HepG2 (cell line): ENCODE data around the gene BIRC5. TPM values are rescaled to one million over a fixed set of nuclear protein-coding genes. Genes with fewer than 3 reads are reported as not detected.

ENCODE experiments used
- CERS6 ChIP-seq: sonication (generic); formaldehyde crosslinking; IDR thresholded peaks from 2 replicates; pipeline ENCODE4 v1.5.0; 2020; ENCODE audit warnings: missing genetic modification reagents
- DDIT3 ChIP-seq: sonication (generic); formaldehyde crosslinking; IDR thresholded peaks from 2 replicates; pipeline ENCODE4 v1.4.0; 2020; ENCODE audit warnings: mild to moderate bottlenecking, missing genetic modification reagents
- E2F5 ChIP-seq: sonication (generic); formaldehyde crosslinking; conservative IDR thresholded peaks from 2 replicates; pipeline ENCODE4 v1.4.0; 2020; ENCODE audit warnings: missing genetic modification reagents
- FIP1L1 ChIP-seq: fragments of 200-400 bp; formaldehyde crosslinking; IDR thresholded peaks from 2 replicates; pipeline ENCODE4 v1.6.1; 2018; ENCODE audit warnings: low read depth, mild to moderate bottlenecking, low read length, moderate library complexity, borderline replicate concordance; ENCODE audit not compliant: insufficient read depth
- GTF2F1 ChIP-seq: fragments of 150-350 bp; IDR thresholded peaks from 2 replicates; pipeline ENCODE4 v1.6.1; 2014; ENCODE audit warnings: low read length
- IRF9 ChIP-seq: sonication (generic); formaldehyde crosslinking; IDR thresholded peaks from 2 replicates; pipeline ENCODE4 v1.8.0; 2022; ENCODE audit warnings: missing genetic modification reagents, mild to moderate bottlenecking, borderline replicate concordance
- JUND ChIP-seq: sonication (generic); formaldehyde crosslinking; IDR thresholded peaks from 2 replicates; pipeline ENCODE4 v1.8.0; 2022; ENCODE audit warnings: mild to moderate bottlenecking, missing genetic modification reagents
- POLR2G ChIP-seq: fragments of 200-400 bp; formaldehyde crosslinking; IDR thresholded peaks from 2 replicates; pipeline ENCODE4 v1.6.1; 2018; ENCODE audit warnings: mild to moderate bottlenecking, low read depth, low read length, moderate library complexity
- PRPF4 ChIP-seq: fragments of 200-400 bp; formaldehyde crosslinking; IDR thresholded peaks from 2 replicates; pipeline ENCODE4 v1.6.1; 2016; ENCODE audit warnings: low read length, low read depth; ENCODE audit not compliant: poor library complexity, severe bottlenecking
- RCOR2 ChIP-seq: IDR thresholded peaks from 2 replicates; pipeline ENCODE4 v1.6.1; 2016; ENCODE audit warnings: missing biosample characterization, missing genetic modification reagents
- SETDB1 ChIP-seq: sonication (generic); formaldehyde crosslinking; IDR thresholded peaks from 2 replicates; pipeline ENCODE4 v1.5.1; 2020; ENCODE audit warnings: missing genetic modification reagents, mild to moderate bottlenecking, borderline replicate concordance
- SUZ12 ChIP-seq: fragments of 150-350 bp; IDR thresholded peaks from 2 replicates; pipeline ENCODE4 v1.6.1; 2014; ENCODE audit warnings: low read depth, low read length
- ZBTB21 ChIP-seq: sonication (generic); formaldehyde crosslinking; IDR thresholded peaks from 2 replicates; pipeline ENCODE4 v1.4.0; 2020; ENCODE audit warnings: missing genetic modification reagents
- ZKSCAN5 ChIP-seq: sonication (generic); formaldehyde crosslinking; IDR thresholded peaks from 2 replicates; pipeline ENCODE4 v1.5.1; 2020; ENCODE audit warnings: mild to moderate bottlenecking, missing genetic modification reagents
- ZNF343 ChIP-seq: sonication (generic); formaldehyde crosslinking; IDR thresholded peaks from 2 replicates; pipeline ENCODE4 v1.4.0; 2020; ENCODE audit warnings: mild to moderate bottlenecking, missing genetic modification reagents
- ZNF646 ChIP-seq: sonication (generic); formaldehyde crosslinking; IDR thresholded peaks from 2 replicates; pipeline ENCODE4 v1.9.0; 2021; ENCODE audit warnings: mild to moderate bottlenecking, missing genetic modification reagents
- ZNF761 ChIP-seq: sonication (generic); formaldehyde crosslinking; conservative IDR thresholded peaks from 2 replicates; pipeline ENCODE4 v1.4.0; 2020; ENCODE audit warnings: mild to moderate bottlenecking, missing genetic modification reagents
- ZNF800 ChIP-seq: sonication (generic); formaldehyde crosslinking; IDR thresholded peaks from 2 replicates; pipeline ENCODE4 v1.4.0; 2020; ENCODE audit warnings: missing genetic modification reagents
- polyA plus RNA-seq, 8 experiments: library from polyadenylated mRNA; depleted of rRNA in 3 of 8; stranded (reverse) in 7 of 8; unstranded in 1 of 8; fragments of >200 nt; fragmentation: Illumina TruSeq in 4 of 8; extraction: Trizol in 4 of 8; gene quantifications; 2 replicates each; pipeline versions ENCODE4 v1.2.1 to v1.2.3, GENCODE V29; 2011 to 2016; ENCODE audit warnings: low read depth in 4 of 8, missing spikeins in 1 of 8, mixed read lengths in 1 of 8; ENCODE audit not compliant: insufficient read depth in 1 of 8
- total RNA-seq, 5 experiments: library from RNA; depleted of rRNA; stranded (reverse); fragments of >200 nt; fragmentation: Illumina TruSeq; extraction: Trizol; gene quantifications; 2 replicates each; pipeline ENCODE4 v1.2.3, GENCODE V29; 2016; ENCODE audit warnings: low read depth in 1 of 5

The BIRC5 gene
- total and polyA plus RNA-seq, 2 of the 13 experiments (the other 11 are each of a cell fraction or from before 2014, with no cell fraction given): 30.3 to 135 TPM

- TF ChIP-seq ZNF343 (CRISPR knock-in tag) (no peak), PRPF4 (no peak), SUZ12 (no peak), ZBTB21 (CRISPR knock-in tag) (no peak), IRF9 (peak; percentile 80; the same call in 1 of the 2 replicates), JUND (CRISPR knock-in tag) (no peak), SETDB1 (CRISPR knock-in tag) (no peak), ZNF646 (CRISPR knock-in tag) (no peak), E2F5 (no peak), ZNF800 (CRISPR knock-in tag) (no peak), ZKSCAN5 (no peak), POLR2G (peak; percentile 84), ZNF761 (CRISPR knock-in tag) (peak; percentile 88; the same call in 1 of the 2 replicates), GTF2F1 (no peak), CERS6 (CRISPR knock-in tag) (no peak), FIP1L1 (no peak), DDIT3 (CRISPR knock-in tag) (no peak), RCOR2 (CRISPR knock-in tag) (no peak)
Observed at GRCh38 chr17:78168242-78168902, 45.7 kb upstream of the BIRC5 start, which contains the start of gene SYNGR2 (continued).
